GM10248 (cell line): ENCODE results near the gene HPS1.

ENCODE experiments used
- CTCF ChIA-PET: fragments of 300-600 bp; sonication (Branson Sonifier 250); formaldehyde crosslinking; extraction: SDS; loops from one replicate; lab custom pipeline; 2021; ENCODE audit warnings: antibody characterized with exemption; lab: Yijun Ruan, JAX
- POLR2A ChIA-PET: fragments of 350-650 bp; sonication (Branson Sonifier 250); formaldehyde crosslinking; extraction: SDS; loops from one replicate; lab custom pipeline; 2020; ENCODE audit warnings: antibody characterized with exemption; lab: Yijun Ruan, JAX
- DNase-seq: peaks from one replicate; pipeline ENCODE4 v3.0.0; 2012; ENCODE audit errors: extremely low spot score
- TF ChIP-seq, protein P1 (sequence below): IDR thresholded peaks from 2 replicates; pipeline ENCODE4 v1.5.1; 2012; ENCODE audit warnings: mild to moderate bottlenecking, low read depth; ENCODE audit errors: extremely low read depth, missing control alignments, control extremely low read depth

The HPS1 gene

DNA sequence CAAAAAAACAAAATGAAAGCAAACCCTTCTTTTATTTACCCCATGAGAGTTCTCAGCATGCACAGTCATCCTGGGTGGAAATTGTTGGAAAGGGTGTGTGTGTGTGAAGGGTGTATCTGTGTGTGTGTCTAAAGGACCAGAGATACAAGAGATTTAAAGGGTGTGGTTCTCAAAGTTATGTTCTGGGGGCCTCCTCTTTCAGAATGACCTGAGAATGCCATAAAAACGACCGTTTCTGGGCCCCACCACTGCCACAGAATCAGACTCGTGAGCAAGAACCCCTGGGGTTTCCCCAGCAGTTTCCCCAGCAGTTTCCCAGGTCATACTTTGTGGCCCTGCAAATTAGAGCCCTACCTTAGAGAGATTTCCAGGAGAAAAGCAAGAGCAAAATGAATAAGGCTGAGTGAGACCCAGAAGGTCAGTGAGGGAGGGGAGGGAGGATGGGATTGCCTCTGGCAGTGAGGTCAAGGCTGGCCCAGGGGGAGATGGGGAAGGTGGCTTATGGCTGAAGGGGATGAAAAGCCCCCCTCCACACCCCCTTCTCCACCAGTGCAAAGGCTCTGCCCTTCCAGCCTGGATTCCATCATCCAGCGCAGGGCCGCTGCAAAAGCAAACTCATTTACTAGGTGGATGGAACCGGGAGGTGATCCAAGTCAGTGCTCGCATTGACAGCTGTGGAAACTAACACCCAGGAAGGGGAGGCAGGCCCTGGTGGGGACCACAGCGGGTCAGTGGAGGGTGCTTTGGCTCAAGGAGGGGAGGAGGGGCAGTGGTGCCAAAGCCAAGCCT is 42.0 kb downstream of the HPS1 start:
- TF ChIP-seq, protein P1, sequence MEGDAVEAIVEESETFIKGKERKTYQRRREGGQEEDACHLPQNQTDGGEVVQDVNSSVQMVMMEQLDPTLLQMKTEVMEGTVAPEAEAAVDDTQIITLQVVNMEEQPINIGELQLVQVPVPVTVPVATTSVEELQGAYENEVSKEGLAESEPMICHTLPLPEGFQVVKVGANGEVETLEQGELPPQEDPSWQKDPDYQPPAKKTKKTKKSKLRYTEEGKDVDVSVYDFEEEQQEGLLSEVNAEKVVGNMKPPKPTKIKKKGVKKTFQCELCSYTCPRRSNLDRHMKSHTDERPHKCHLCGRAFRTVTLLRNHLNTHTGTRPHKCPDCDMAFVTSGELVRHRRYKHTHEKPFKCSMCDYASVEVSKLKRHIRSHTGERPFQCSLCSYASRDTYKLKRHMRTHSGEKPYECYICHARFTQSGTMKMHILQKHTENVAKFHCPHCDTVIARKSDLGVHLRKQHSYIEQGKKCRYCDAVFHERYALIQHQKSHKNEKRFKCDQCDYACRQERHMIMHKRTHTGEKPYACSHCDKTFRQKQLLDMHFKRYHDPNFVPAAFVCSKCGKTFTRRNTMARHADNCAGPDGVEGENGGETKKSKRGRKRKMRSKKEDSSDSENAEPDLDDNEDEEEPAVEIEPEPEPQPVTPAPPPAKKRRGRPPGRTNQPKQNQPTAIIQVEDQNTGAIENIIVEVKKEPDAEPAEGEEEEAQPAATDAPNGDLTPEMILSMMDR: no peak
- DNase-seq: peak; percentile 68
- ChIA-PET POLR2A (interaction anchor here (0.7 kb wide), 1 partner anchor 8 kb away, joined by 3 read pairs; no protein-coding TSS in a partner anchor), CTCF (interaction anchor here (1.4 to 11.9 kb wide), 3 partner anchors 10 to 21 kb away, joined by 3 to 98 read pairs (median 10); no protein-coding TSS in a partner anchor)

DNA sequence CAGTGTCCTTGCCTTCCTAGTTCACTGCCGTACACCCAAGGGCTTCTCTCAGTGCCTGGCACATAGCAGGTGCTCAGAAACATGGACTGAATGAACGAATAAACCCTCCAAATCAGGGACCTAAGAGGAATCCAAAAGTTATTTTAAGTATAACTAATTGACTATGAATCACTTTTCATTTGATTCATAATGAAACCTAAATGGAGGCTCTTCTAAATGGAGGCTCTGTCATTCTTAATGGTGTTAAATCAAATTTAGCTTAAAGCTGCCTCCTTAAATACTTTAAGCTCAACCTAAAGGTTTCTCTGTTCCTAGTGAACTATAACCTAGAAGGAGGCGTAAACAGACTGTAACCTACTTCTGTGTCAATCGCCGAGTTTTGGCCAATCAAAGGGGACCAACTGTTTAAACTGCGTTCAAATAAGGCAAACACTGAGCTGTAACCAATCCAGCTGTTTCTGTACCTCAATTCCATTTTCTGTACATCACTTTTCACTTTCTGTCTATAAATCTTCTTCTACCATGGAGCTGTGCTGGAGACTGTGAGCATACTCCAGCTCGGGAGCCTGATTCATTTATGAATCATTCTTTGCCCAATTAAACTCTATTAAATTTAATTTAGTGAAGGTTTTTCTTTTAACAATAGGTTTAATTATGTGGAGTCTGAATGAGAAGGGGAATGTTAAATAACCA is 42.8 kb downstream of the HPS1 start:
- ChIA-PET CTCF (interaction anchor here (0.9 to 11.9 kb wide), 3 partner anchors 10 to 21 kb away, joined by 3 to 98 read pairs (median 10); no protein-coding TSS in a partner anchor), POLR2A (interaction anchor here (0.7 kb wide), 1 partner anchor 9 kb away, joined by 3 read pairs; no protein-coding TSS in a partner anchor)
- no peak for DNase-seq
- TF ChIP-seq, protein P1: no peak

DNA sequence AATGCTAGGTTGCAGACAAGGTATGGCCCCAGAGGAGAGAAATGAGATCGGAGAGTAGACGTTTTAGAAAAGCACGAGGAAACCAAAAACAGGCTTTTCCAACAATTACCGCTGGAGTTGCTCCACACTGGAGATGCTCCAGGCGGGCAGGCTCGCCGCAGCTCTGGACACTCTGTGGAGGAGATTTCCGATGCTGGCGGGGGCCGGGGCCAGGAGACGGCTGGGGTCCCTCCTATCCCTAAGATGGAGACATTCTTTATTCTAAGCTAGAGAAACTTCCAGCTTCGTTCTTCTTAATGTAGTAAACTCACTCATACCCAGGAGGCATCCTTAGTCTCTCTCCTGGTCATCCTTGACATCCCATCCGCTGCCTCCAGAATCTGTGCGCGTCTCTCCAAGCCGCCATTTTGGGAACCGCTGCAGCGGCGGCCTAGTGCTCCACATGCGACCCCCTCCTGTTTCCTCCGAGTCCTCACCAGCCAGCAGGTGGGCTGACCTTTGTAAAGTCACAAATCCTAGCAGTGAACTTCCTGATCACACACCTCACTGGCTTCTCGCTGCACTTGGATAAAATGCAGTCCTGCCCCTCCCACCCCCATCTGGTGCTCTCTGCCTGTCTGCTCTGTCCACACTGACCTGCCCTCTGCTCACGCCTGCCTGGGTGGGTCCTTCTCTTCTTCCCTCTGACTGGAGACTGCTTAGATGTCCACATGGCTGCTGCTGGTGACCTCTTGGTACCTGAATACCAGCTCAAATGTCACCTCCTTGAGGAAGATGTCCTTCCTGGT is 43.6 kb downstream of the HPS1 start:
- DNase-seq: no peak
- TF ChIP-seq, protein P1: no peak
- CTCF ChIA-PET: interaction anchor here (0.9 to 2.3 kb wide), 2 partner anchors 9 to 12 kb away, joined by 3 to 10 read pairs; no protein-coding TSS in a partner anchor
- POLR2A ChIA-PET: no interaction called here

DNA sequence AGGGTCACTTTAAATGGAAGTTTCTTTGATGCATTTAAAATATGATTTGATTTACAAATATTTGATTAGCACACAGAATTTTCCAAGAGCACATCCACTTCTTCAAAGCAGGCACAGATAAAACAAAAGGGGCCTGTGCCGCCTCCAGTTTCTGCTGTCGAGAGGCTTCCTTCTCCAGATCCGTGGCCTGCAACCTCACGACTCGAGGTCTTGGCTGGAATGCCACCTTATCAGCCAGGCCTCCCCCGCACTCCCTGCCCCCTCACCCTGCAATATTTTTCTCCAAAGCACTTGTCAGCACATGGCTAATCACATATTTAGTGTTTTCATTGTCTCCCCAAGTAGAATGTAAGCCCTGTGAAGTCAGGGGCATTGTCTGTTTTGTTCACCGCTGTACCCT is 44.3 kb downstream of the HPS1 start:
- ChIA-PET CTCF (interaction anchor here (2.3 kb wide), 1 partner anchor 9 kb away, joined by 10 read pairs; no protein-coding TSS in a partner anchor), POLR2A (no interaction called here)
- no peak for DNase-seq
- TF ChIP-seq, protein P1: no peak

DNA sequence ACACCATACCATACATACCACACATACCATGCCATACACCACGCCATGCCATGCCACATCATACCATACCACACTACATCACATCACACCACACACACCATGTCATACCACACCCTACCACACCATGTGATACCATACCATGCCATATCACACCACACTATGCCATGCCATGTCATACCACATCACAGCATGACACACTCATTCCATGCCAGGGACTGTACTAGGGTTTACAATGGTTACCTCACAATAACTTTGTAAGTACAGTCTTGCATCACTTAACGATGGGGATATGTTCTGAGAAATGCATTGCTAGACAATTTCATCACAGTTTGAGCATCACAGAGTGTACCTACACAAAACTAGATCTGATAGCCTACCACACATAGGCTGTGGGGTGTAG is 46.3 kb downstream of the HPS1 start:
- TF ChIP-seq, protein P1: no peak
- ChIA-PET POLR2A (no interaction called here), CTCF (no interaction called here)
- no peak for DNase-seq
